Endothelial cell (in vitro differentiated cells): Measurements from ENCODE around the gene MEIOB. TPM values are rescaled to one million over a fixed set of nuclear protein-coding genes. Genes with fewer than 3 reads are reported as not detected.
"Not testable (repeated sequence)": the region's sequence is repeated elsewhere in the genome, so short reads cannot be mapped to it uniquely, and the experiment has no call there.

Experiments used
- DNase-seq: peaks from one replicate; pipeline ENCODE4 v3.0.0; 2021; ENCODE audit warnings: low spot score
- H3K27ac Mint-ChIP-seq: one replicate; pipeline ENCODE4 v1.8.0; 2021; ENCODE audit warnings: mixed read lengths, inconsistent platforms; ENCODE audit not compliant: unreplicated experiment
- H3K27me3 Mint-ChIP-seq: one replicate; pipeline ENCODE4 v1.8.0; 2021; ENCODE audit warnings: mild to moderate bottlenecking, moderate library complexity, mixed read lengths, inconsistent platforms; ENCODE audit not compliant: unreplicated experiment
- H3K36me3 Mint-ChIP-seq: one replicate; pipeline ENCODE4 v1.8.0; 2021; ENCODE audit warnings: mild to moderate bottlenecking, low read depth, mixed read lengths, inconsistent platforms; ENCODE audit not compliant: unreplicated experiment
- H3K4me1 Mint-ChIP-seq: one replicate; pipeline ENCODE4 v1.8.0; 2021; ENCODE audit warnings: mild to moderate bottlenecking, mixed read lengths, inconsistent platforms; ENCODE audit not compliant: unreplicated experiment
- H3K4me3 Mint-ChIP-seq: one replicate; pipeline ENCODE4 v1.8.0; 2021; ENCODE audit warnings: mild to moderate bottlenecking, mixed read lengths, inconsistent platforms; ENCODE audit not compliant: unreplicated experiment
- H3K9me3 Mint-ChIP-seq: one replicate; pipeline ENCODE4 v1.8.0; 2021; ENCODE audit warnings: mixed read lengths, inconsistent platforms; ENCODE audit not compliant: unreplicated experiment
- total RNA-seq: library from RNA; stranded (reverse); fragmentation: NEBNext Ultra II Directional; extraction: Animal tissue kit (Norgen Biotek cat#: 25700); gene quantifications from one replicate; pipeline ENCODE4 v1.2.1, GENCODE V29; 2021; ENCODE audit not compliant: unreplicated experiment
- TF ChIP-seq, protein P1 (sequence below): fragments of 200-600 bp; sonication (generic); IDR thresholded peaks from one replicate; pipeline ENCODE4 v1.5.0; 2021; ENCODE audit warnings: antibody characterized with exemption; ENCODE audit not compliant: unreplicated experiment

Gene MEIOB
- total RNA-seq, 1 donor from 2014 or later = not detected

DNA sequence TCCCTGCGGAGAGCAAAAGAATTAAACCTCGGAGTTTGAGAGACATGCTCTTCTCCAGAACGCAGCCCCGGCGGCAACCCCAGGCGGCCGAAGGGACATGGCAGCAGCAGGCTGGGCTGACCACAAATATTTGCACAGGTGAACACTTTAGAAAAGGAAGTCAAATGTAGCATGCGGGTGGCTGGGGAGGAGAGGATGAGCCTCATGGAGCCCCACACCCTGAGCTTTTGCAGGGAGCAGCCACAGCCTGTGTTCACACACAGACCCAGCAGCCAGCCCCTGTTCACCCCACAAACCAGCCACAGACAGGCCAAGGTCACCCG, 28.4 kb upstream of the MEIOB start:
- Mint-ChIP-seq H3K27me3 (peaks cover 8% of the 10 kb centered on the region), H3K4me1 (no peaks in the 10 kb centered on the region), H3K27ac (no peak overlapping the region), H3K4me3 (no peak overlapping the region), H3K36me3 (no peaks in the 10 kb centered on the region), H3K9me3 (no peaks in the 10 kb centered on the region)
- TF ChIP-seq, protein P1, sequence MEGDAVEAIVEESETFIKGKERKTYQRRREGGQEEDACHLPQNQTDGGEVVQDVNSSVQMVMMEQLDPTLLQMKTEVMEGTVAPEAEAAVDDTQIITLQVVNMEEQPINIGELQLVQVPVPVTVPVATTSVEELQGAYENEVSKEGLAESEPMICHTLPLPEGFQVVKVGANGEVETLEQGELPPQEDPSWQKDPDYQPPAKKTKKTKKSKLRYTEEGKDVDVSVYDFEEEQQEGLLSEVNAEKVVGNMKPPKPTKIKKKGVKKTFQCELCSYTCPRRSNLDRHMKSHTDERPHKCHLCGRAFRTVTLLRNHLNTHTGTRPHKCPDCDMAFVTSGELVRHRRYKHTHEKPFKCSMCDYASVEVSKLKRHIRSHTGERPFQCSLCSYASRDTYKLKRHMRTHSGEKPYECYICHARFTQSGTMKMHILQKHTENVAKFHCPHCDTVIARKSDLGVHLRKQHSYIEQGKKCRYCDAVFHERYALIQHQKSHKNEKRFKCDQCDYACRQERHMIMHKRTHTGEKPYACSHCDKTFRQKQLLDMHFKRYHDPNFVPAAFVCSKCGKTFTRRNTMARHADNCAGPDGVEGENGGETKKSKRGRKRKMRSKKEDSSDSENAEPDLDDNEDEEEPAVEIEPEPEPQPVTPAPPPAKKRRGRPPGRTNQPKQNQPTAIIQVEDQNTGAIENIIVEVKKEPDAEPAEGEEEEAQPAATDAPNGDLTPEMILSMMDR = no peak
- no peak for DNase-seq

DNA sequence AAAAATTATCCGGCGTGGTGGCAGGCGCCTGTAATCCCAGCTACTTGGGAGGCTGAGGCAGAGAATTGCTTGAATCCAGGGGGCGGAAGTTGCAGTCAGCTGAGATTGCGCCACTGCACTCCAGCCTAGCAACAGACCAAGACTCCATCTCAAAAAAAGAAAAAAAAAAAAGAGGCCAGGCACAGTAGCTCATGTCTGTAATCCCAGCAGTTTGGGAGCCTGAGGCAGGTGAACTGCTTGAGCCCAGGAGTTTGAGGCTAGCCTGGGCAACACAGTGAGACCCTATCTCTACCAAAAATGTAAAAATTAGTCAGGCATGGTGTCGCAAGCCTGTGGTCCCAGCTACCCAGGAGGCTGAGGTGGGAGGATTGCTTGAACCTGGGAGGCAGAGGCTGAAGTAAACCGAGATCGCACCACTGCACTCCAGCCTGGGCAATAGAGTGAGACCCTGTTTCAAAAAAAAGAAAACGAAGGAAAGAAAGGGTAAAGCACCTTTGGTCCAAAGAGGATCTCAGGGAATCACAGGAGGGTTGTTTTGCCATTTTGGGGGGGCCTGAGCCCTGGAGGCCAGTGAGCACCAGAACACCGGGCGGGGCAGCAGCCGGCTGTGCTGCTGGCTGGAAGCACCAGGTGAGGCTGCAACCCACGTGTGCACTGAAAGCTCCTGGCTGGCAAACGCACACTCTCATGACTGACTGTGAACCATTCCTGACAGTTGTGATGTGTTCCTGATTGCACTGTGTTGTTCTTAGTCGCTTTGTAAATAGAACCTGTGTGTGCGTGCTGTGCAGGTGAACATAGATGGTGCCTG, 27.9 kb upstream of the MEIOB start:
- Mint-ChIP-seq H3K4me3 (no peak overlapping the region), H3K4me1 (no peaks in the 10 kb centered on the region), H3K9me3 (no peaks in the 10 kb centered on the region), H3K36me3 (no peaks in the 10 kb centered on the region), H3K27me3 (peaks cover 8% of the 10 kb centered on the region), H3K27ac (no peak overlapping the region)
- TF ChIP-seq, protein P1 = no peak
- no peak for DNase-seq

DNA sequence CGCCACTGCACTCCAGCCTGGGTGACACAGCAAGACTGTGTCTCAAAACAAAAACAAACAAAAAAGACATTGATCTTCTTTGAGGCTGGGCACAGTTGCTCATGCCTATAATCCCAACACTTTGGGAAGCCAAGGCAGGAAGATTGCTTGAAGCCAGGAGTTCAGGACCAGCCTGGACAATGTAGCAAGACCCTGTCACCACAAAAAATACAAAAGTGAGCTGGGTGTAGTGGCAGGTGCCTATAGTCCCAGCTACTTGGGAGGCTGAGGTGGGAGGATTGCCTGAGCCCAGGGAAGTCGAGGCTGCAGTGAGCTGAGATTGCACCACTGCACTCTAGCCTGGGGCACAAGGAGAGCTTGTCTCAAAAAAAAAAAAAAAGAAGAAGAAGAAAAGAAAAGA, 25.7 kb upstream of the MEIOB start:
- not testable (repeated sequence) for H3K9me3 Mint-ChIP-seq, H3K4me1 Mint-ChIP-seq, H3K27ac Mint-ChIP-seq, DNase-seq, H3K36me3 Mint-ChIP-seq, H3K27me3 Mint-ChIP-seq, H3K4me3 Mint-ChIP-seq

DNA sequence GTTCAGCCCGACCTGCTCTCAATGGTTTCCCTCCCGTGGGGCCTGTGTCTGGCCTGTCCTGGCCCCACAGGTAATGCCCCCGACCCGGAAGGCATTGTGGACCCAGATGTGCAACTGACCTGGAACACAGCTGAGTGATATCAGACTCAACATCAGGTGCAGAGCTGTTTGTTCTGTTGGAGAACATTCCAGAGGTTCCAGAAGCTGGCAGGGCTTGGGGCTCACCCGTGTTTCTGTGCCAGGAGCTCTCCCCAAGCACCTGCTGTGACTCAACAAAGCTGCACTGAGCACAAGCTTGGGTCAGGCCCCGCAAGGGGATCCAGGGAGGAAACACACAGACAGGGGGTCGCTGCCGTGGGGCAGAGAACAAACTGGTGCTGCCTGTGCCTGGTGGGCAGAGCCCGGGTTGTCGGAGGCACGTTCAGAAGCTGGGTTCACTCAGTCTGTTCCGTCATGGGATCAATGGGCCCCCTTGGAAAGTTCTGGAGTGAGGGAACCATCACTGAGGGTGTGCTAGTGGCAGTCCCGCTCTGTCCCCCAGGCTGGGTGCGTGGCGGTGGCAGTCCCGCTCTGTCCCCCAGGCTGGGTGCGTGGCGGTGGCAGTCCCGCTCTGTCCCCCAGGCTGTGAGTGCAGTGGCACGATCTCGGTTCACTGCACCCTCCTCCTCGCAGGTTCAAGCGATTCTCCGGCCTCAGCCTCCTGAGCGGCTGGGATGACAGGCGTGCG, 24.1 kb upstream of the MEIOB start:
- TF ChIP-seq, protein P1 = no peak
- H3K27me3 Mint-ChIP-seq = peaks cover 7% of the 10 kb centered on the region
- no peak for DNase-seq
- no peak overlapping the region for H3K4me3 Mint-ChIP-seq
- no peaks in the 10 kb centered on the region for H3K9me3 Mint-ChIP-seq
- no peak overlapping the region for H3K27ac Mint-ChIP-seq
- no peaks in the 10 kb centered on the region for H3K36me3 Mint-ChIP-seq
- H3K4me1 Mint-ChIP-seq = no peaks in the 10 kb centered on the region

DNA sequence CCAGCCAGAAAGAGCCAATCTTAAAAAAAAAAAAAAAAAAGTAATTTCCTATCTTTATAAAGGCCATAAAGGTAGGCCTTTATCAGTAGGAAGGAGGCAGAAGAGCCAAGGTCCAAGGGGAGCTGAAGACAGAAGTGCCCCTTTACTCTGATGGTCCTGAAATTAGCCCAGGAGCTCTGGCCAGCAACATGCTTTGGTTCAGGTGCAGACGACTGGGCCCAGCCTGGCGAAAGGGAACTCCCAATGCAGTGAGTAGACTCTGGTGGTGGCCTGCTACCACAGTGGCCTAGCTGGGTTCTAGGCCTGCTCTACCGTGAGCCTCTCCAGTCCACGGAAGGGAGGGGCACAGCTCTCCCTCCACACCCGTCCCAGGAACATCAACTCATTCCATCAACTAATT, 23.1 kb upstream of the MEIOB start:
- Mint-ChIP-seq H3K36me3 (no peaks in the 10 kb centered on the region), H3K27ac (no peak overlapping the region)

More for the DNA sequence above, 23.1 kb upstream of the MEIOB start:
- Mint-ChIP-seq H3K27me3 (peaks cover 7% of the 10 kb centered on the region), H3K4me1 (no peaks in the 10 kb centered on the region), H3K4me3 (no peak overlapping the region), H3K9me3 (no peaks in the 10 kb centered on the region)
- TF ChIP-seq, protein P1 = no peak
- no peak for DNase-seq
